Activated naive CD8-positive, alpha-beta T cell (primary cell): ENCODE data around the gene CDH4.

Experiments
- H3K27ac Mint-ChIP-seq: one replicate; pipeline ENCODE4 v1.8.0; 2021; ENCODE audit warnings: mixed read lengths
- H3K27me3 Mint-ChIP-seq: one replicate; pipeline ENCODE4 v1.8.0; 2021; ENCODE audit warnings: mixed read lengths
- H3K36me3 Mint-ChIP-seq: one replicate; pipeline ENCODE4 v1.8.0; 2021; ENCODE audit warnings: mixed read lengths
- H3K4me1 Mint-ChIP-seq: one replicate; pipeline ENCODE4 v1.8.0; 2021; ENCODE audit warnings: low read depth, mixed read lengths
- H3K4me3 Mint-ChIP-seq: one replicate; pipeline ENCODE4 v1.8.0; 2021; ENCODE audit warnings: mild to moderate bottlenecking, mixed read lengths
- H3K9me3 Mint-ChIP-seq: one replicate; pipeline ENCODE4 v1.8.0; 2021; ENCODE audit warnings: low read depth, mixed read lengths

CDH4 gene

GRCh38 chr20:61508301-61509096 lies 256.4 kb downstream of the CDH4 start:
- no peaks in the 10 kb centered on the region for H3K36me3 Mint-ChIP-seq
- no peak overlapping the region for H3K27ac Mint-ChIP-seq
- H3K4me1 Mint-ChIP-seq, result peaks cover 4% of the 10 kb centered on the region
- peaks cover 2% of the 10 kb centered on the region for H3K27me3 Mint-ChIP-seq
- no peak overlapping the region for H3K4me3 Mint-ChIP-seq
- no peaks in the 10 kb centered on the region for H3K9me3 Mint-ChIP-seq

GRCh38 chr20:61510778-61511330 lies 258.8 kb downstream of the CDH4 start:
- Mint-ChIP-seq H3K4me1 (peaks cover 4% of the 10 kb centered on the region), H3K4me3 (no peak overlapping the region), H3K9me3 (no peaks in the 10 kb centered on the region), H3K27me3 (peaks cover 2% of the 10 kb centered on the region), H3K36me3 (no peaks in the 10 kb centered on the region), H3K27ac (no peak overlapping the region)

GRCh38 chr20:61512475-61512874 lies 260.4 kb downstream of the CDH4 start:
- Mint-ChIP-seq H3K4me1 (peaks cover 4% of the 10 kb centered on the region), H3K4me3 (no peak overlapping the region), H3K36me3 (no peaks in the 10 kb centered on the region), H3K27ac (no peak overlapping the region), H3K9me3 (no peaks in the 10 kb centered on the region), H3K27me3 (peaks cover 2% of the 10 kb centered on the region)

- no peaks in the 10 kb centered on the region for H3K9me3 Mint-ChIP-seq
- H3K27ac Mint-ChIP-seq, result no peak overlapping the region
- peaks cover 4% of the 10 kb centered on the region for H3K4me1 Mint-ChIP-seq
- H3K4me3 Mint-ChIP-seq, result no peak overlapping the region
- peaks cover 2% of the 10 kb centered on the region for H3K27me3 Mint-ChIP-seq
- no peaks in the 10 kb centered on the region for H3K36me3 Mint-ChIP-seq
These were observed 261.3 kb downstream of the CDH4 start for GRCh38 chr20:61513124-61514017.

GRCh38 chr20:61514018-61514365 lies 261.9 kb downstream of the CDH4 start:
- Mint-ChIP-seq H3K27ac (no peak overlapping the region), H3K4me1 (peaks cover 4% of the 10 kb centered on the region), H3K36me3 (no peaks in the 10 kb centered on the region), H3K4me3 (no peak overlapping the region), H3K27me3 (peaks cover 2% of the 10 kb centered on the region), H3K9me3 (no peaks in the 10 kb centered on the region)

GRCh38 chr20:61514396-61514795 lies 262.3 kb downstream of the CDH4 start:
- peaks cover 4% of the 10 kb centered on the region for H3K4me1 Mint-ChIP-seq
- H3K27me3 Mint-ChIP-seq, result peaks cover 2% of the 10 kb centered on the region
- H3K36me3 Mint-ChIP-seq, result no peaks in the 10 kb centered on the region
- H3K27ac Mint-ChIP-seq, result no peak overlapping the region
- H3K4me3 Mint-ChIP-seq, result no peak overlapping the region
- no peaks in the 10 kb centered on the region for H3K9me3 Mint-ChIP-seq

GRCh38 chr20:61514805-61515505 lies 262.9 kb downstream of the CDH4 start:
- Mint-ChIP-seq H3K4me1 (peaks cover 4% of the 10 kb centered on the region), H3K27ac (no peak overlapping the region)

GRCh38 chr20:61515922-61516321 lies 263.9 kb downstream of the CDH4 start:
- Mint-ChIP-seq H3K4me3 (no peak overlapping the region), H3K36me3 (no peaks in the 10 kb centered on the region), H3K27me3 (peaks cover 2% of the 10 kb centered on the region), H3K27ac (no peak overlapping the region), H3K4me1 (no peaks in the 10 kb centered on the region), H3K9me3 (no peaks in the 10 kb centered on the region)

More at GRCh38 chr20:61514805-61515505, 262.9 kb downstream of the CDH4 start:
- Mint-ChIP-seq H3K27me3 (peaks cover 2% of the 10 kb centered on the region), H3K36me3 (no peaks in the 10 kb centered on the region), H3K9me3 (no peaks in the 10 kb centered on the region), H3K4me3 (no peak overlapping the region)

GRCh38 chr20:61516346-61517208 lies 264.5 kb downstream of the CDH4 start:
- no peaks in the 10 kb centered on the region for H3K9me3 Mint-ChIP-seq
- no peaks in the 10 kb centered on the region for H3K36me3 Mint-ChIP-seq
- H3K4me1 Mint-ChIP-seq, result peaks cover 2% of the 10 kb centered on the region
- peaks cover 2% of the 10 kb centered on the region for H3K27me3 Mint-ChIP-seq
- H3K4me3 Mint-ChIP-seq, result no peak overlapping the region
- no peak overlapping the region for H3K27ac Mint-ChIP-seq

GRCh38 chr20:61517419-61517818 lies 265.4 kb downstream of the CDH4 start:
- Mint-ChIP-seq H3K4me1 (peaks cover 2% of the 10 kb centered on the region), H3K4me3 (no peak overlapping the region), H3K27me3 (peaks cover 2% of the 10 kb centered on the region), H3K36me3 (no peaks in the 10 kb centered on the region), H3K27ac (no peak overlapping the region), H3K9me3 (no peaks in the 10 kb centered on the region)

GRCh38 chr20:61518424-61518951 lies 266.4 kb downstream of the CDH4 start:
- Mint-ChIP-seq H3K27ac (no peak overlapping the region), H3K36me3 (no peaks in the 10 kb centered on the region), H3K27me3 (peaks cover 2% of the 10 kb centered on the region), H3K9me3 (no peaks in the 10 kb centered on the region), H3K4me1 (peaks cover 2% of the 10 kb centered on the region), H3K4me3 (no peak overlapping the region)

- peaks cover 2% of the 10 kb centered on the region for H3K4me1 Mint-ChIP-seq
- H3K4me3 Mint-ChIP-seq, result no peak overlapping the region
- H3K9me3 Mint-ChIP-seq, result no peaks in the 10 kb centered on the region
- H3K27ac Mint-ChIP-seq, result no peak overlapping the region
- H3K27me3 Mint-ChIP-seq, result peaks cover 2% of the 10 kb centered on the region
- no peaks in the 10 kb centered on the region for H3K36me3 Mint-ChIP-seq
These were observed 267.4 kb downstream of the CDH4 start for GRCh38 chr20:61519488-61519887.

- H3K4me3 Mint-ChIP-seq, result no peak overlapping the region
These were observed 268.2 kb downstream of the CDH4 start for GRCh38 chr20:61520076-61520892.

More at GRCh38 chr20:61520076-61520892, 268.2 kb downstream of the CDH4 start:
- Mint-ChIP-seq H3K27me3 (peaks cover 2% of the 10 kb centered on the region), H3K9me3 (no peaks in the 10 kb centered on the region), H3K4me1 (peaks cover 2% of the 10 kb centered on the region), H3K36me3 (no peaks in the 10 kb centered on the region), H3K27ac (no peak overlapping the region)
